GM19351 (cell line): ENCODE results near the gene C14orf132.

ENCODE experiments used
- ATAC-seq: cut with Tn5 transposase; IDR thresholded peaks from one replicate; pipeline ENCODE4 v1.9.1; 2021; ENCODE audit warnings: mild to moderate bottlenecking, moderate library complexity; ENCODE audit not compliant: unreplicated experiment

C14orf132 gene

DNA sequence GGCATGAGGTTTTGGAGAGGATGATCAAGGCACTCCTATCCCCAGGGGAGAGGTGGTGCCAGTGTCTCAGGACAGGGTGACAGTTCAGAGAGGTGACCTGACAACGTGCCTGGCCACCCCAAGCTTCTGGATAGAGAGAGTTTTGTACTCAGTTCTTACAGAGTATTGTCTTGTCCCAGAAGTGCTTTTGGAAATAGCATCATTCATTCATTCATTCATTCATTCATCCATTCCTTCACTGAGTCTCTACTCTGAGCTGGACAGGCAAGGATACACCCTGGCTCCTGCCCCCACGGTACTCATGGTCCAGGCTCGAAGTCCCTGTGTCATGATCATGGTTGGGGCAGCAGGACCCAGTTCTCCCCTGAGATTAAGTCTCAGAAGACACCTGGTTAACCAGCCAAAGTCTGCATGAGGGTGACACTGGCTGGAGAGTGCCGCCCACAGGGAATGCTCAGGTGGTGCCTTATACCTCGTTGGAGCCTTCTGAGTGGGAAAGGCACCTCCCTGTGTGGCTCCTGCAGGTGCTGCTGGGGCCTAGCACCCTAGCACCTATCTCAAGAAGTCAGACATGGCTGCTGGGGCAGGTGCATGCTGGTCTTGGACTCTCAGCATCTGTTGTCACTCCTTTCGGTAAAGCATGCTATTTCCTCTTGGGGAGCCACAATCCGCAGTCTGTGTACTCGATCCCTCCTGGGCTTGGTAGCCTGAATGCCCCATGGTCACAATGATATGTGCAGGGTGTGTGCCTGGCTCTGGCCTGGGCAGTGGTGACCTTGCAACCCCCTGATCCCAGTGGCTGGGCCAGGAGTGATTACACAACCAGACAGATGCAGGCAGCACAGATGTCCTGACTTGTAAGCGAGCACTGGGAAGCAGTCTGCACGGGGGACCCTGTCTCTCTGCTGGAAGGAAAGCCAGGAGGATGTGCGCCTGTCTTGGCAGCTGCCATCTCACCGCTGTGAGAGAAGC, 57.8 kb downstream of the C14orf132 start:
- no peak for ATAC-seq

DNA sequence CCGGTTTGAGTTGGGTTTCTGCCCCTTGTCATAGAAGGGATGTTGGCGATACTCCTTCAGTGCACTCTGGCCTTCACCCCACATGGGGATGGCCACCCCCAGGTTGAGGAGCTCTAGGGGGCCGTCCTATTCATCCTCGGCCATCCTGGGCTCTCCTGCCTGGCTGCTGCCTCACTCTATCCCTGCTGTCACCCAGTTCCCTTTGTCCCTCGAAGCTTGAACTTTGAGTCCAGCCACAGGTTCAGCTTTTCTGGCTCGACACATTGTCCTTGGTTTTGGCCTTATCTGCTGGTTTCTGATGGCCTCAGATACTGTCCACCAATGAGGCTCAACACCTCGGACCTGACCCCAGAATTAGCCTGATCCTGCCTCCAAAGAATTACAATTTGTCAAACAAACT, 58.6 kb downstream of the C14orf132 start:
- ATAC-seq, result no peak

DNA sequence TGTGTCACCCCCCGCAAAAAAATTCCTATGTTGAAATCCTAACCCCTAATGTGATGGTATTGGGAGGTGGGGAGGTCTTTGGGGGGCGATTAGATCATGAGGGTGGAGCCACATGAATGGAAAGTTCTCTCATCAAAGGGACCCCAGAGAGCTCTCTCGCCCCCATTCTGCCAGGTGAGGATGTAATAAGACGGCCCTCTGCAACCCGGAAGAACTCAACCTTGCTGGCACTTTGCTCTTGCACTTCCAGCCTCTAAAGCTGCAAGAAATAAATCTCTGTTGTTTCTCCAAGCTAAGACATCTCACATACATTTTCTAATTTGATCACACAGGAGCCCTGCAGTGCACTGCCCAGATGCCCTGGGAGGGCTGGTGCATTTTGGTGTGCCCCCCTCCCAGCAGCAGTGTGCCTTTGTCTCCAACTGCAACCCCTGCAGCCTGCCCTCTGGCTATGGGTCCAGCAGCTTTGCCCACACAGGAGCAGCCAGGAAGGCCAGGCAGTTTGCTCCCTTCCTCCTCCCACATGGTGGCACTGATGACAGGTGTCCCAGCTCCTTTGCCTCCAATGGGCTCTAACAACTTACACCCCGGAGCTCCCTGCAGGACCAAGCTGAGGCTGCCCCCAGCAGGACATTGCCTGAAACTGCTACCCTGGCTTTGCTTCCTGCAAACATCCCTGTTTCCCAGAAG, 59.3 kb downstream of the C14orf132 start:
- ATAC-seq, result no peak

DNA sequence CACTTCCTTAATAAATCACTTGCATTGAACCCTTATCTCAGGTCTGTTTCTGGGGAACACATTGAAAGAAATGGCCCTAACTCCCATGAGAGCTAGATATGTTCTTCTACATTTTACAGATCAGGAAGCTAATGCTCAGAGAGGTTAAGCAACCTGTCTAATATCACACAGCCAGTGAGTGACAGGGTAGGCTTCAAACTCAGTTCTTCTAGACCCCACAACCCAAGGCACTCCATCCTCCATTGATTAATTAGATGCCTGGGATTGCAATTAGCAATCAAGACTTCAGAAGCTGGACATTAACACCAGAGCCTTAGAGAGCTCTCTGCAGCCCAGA, 59.8 kb downstream of the C14orf132 start:
- ATAC-seq, result no peak

DNA sequence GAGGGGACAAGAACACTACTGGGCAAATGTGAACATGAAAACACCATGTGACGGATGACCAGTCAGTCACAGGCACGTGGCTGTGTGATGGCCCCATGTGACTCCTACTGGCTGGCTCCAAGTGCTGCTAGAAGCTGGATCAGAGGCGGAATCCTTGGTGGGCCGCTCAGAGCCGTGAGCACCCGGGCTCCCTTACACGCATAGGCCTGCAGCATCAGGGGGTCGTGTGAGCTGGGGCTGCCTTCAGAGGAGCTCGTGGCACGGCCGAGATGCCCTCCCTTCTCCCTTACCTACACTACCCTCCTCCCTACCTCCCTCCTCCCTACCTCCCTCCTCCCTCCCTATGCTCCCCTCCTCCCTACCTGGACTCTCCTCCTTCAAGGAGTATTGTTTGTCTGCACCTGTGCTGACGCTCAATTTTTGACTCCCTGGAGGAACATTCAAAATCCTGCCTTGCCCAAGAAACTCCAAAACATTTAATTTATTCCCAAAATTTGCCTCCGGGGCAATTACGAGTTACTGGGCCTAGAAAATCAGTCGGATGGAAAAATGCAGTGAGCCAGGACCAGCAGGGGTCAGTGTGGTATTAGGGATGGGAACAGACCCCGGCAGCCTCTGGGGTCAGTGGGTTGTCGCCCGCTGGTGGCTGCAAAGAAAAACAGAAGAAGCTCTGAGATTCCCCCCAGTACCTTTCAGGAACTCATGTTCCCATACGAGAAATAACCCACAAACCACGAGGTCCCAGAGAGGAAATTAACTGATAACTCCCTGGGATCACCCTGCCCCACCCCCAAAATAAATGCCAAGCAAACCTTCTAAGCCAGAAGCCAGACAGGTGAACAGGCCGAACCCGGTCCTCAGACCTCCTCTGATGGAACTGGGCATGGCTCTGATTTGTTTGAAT, 61.3 kb downstream of the C14orf132 start:
- ATAC-seq, result peak; percentile 58

GRCh38 chr14:96102081-96102856, 63.1 kb downstream of the C14orf132 start:
- no peak for ATAC-seq

- ATAC-seq, result no peak
Observed at GRCh38 chr14:96103075-96103474, 63.9 kb downstream of the C14orf132 start.

GRCh38 chr14:96103560-96104460, 64.6 kb downstream of the C14orf132 start:
- ATAC-seq, result no peak

DNA sequence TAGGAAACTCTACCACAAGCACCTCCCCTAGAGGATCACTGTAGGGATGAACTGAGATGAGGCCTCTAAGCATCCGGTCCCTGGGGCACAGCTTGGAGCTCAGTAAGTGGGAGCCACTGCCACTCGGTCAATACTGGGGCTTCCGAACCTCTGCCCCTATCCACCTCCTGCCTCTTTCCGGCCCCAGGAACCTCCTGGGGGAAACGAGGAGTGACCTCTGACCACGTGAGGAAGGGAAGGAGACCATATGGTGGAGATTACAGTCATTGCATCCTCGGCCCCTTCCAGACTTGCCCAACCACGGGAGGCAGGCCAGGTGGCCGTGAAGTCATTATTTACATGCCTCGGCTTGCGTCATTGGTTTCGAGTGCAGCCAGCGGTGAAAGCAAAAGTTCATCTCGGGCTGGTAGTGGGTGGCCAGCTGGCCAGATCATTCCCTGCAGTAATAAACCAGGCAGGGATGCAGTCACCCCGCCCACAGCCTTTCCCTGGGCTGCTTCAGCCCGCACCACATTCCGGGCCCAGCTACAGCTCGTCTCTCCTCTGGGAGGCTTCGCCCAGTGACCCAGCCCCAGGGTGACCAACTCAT, 65.4 kb downstream of the C14orf132 start:
- no peak for ATAC-seq

DNA sequence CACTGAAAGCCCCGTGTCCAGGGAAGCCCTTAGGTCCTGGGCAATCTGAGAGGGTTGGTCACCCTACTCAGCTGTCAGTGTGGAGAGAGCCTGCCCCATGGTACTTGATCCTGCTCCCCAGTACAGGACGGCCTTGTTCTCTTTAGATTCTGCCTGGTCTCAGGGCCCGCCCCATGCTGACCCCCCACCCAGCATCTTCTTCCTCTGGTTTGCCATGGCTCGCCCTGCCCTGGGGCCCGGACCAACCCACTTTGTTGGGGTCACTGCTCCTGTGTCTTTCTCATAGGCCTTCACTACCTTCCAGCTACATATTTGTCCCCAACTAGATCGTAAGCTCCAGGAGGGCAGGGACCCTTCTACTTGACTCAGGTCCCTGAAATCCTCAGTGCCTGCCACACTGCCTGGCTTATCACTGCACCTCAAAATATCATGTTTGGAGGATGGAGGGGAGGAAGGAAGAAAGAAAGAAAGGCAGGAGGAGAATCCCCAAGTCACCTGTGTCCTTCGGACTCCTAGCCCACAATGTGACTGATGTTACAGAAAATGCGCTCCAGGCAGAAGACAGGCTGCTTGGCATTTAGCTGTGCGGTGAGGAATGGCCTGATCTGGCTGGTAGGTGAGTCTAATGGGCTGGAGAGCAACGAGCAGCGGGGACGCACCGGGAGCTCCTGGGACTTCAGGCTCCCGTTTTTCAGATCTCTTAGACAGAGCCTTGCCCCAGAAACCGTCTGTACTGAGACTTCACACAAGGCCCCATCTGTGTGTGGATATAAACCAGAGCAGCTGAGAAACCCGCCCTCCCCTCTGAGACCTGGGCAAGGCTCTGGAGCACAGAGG, 66.1 kb downstream of the C14orf132 start:
- no peak for ATAC-seq

- no peak for ATAC-seq
Observed at GRCh38 chr14:96105926-96106441, 66.8 kb downstream of the C14orf132 start.

DNA sequence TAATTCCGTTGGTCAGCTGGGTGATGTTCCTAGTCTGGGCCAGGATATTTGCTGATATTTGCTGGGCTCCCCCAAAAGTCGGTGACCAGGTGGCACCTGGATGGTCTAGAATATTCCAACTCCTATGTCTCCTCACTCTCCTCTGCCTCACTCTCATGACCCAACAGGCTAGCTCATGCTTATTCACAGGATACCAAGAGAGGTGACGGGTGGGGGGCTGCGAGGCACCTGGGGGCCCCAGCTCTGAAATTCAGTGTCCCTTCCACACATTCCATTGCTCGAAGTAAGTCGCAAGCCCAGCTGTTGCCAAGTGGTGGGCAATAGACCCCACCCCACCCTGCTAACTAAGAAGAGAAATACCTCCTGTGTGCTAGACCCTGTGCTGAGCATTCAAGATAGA, 67.7 kb downstream of the C14orf132 start:
- no peak for ATAC-seq

DNA sequence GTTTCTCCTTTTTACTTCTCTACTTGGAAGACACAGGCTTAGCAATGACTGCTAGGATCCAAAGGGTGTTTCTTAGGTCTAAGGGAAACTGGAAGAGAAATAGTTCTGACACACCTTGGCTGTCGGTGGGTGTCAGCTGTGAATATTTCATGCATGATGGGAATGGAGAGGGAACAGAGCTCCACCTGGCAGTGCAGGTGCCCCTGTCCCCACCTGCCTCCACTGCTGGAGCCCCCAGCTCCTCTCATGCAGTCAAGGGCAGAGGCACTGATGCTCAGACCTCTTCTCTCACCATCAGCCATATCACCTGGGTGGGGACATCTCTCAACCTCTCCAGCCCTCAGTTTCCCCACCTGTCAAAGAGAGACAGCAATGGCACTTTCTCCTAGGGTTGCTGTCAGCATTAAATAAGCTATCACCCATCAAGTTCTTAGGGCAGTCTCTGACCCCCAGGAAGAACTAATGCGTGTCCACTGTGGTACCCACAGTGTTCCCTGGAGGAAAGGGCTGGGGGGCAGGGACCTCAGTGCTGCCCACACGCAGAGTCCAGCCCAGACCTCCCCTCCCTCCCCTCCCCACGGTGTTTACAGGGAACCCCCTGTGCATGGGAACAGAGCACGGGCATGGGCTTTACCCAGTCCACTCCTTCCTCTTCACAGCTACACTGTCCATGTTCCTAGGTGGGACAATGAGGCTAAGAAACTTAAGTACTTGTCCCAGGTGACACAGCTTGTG, 69.1 kb downstream of the C14orf132 start:
- no peak for ATAC-seq

GRCh38 chr14:96108911-96109310, 69.7 kb downstream of the C14orf132 start:
- ATAC-seq, result no peak

DNA sequence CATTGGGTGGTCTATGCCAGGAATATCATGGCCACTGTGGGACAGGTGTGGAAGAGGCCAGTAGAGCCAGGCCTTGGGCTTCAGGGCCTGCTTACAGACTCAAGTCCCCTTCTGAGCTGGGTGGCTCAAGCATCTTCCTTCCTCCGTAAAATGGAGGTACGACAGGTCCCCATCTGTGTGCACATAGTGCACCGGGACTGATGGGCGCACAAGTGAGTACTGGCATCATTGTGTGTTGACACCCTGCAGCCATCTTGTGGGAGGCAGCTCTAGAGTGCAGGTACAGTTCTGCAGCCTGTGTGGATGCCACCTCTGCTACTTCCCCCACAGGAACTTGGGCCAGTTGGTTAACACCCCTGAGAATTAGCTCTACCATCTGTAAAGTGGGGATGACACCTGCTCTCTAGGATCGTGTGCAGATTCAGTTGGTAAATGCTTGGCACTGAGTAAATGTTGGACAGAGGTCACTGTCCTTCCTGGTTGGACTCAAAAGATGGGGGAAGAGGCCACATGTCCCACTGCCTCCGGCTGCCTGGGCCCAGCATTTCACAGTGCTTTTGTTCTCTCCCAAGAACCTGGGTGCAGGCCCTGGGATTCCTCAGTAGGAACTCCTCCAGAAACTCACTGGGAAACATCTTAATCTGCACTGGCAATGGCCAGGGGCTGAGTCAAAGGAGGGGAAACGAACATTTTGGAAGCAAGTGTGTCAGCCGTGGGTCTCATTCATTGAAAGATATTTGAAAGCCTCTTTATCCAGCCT, 70.6 kb downstream of the C14orf132 start:
- ATAC-seq, result no peak

GRCh38 chr14:96112032-96112431, 72.9 kb downstream of the C14orf132 start:
- no peak for ATAC-seq
